Jurkat, Clone E6-1 (cell line): ENCODE data around the gene MRNIP.
A peak's percentile ranks its signal among the peaks of the same experiment; 100 is the strongest.

Experiments used
- DNase-seq: peaks from one replicate; pipeline ENCODE4 v3.0.0-alpha.2; 2011; ENCODE audit warnings: low read depth, low spot score
- H3K4me3 ChIP-seq: 2 replicates; pipeline ENCODE4 v1.5.1; 2011; ENCODE audit warnings: mild to moderate bottlenecking, low read length, control low read depth, moderate library complexity

Gene MRNIP

GRCh38 chr5:179815491-179816249, 42.9 kb downstream of the MRNIP start:
- H3K4me3 ChIP-seq: no peak overlapping the region
- no peak for DNase-seq

GRCh38 chr5:179814090-179814489, 44.5 kb downstream of the MRNIP start:
- no peak for DNase-seq

GRCh38 chr5:179812997-179813607, 45.5 kb downstream of the MRNIP start:
- DNase-seq: no peak
- no peak overlapping the region for H3K4me3 ChIP-seq

More at GRCh38 chr5:179814090-179814489, 44.5 kb downstream of the MRNIP start:
- H3K4me3 ChIP-seq: no peak overlapping the region

GRCh38 chr5:179812135-179812825, 46.3 kb downstream of the MRNIP start:
- no peak for DNase-seq
- no peak overlapping the region for H3K4me3 ChIP-seq

GRCh38 chr5:179806250-179807048, 52.2 kb downstream of the MRNIP start, which contains the start of gene MGAT4B:
TSS of gene MGAT4B (minus strand) at chr5:179806866. CDS start at chr5:179806583, 283 bp downstream.
- peak within 1 kb of the TSS; percentile 68 for H3K4me3 ChIP-seq
- peak; percentile 35 for DNase-seq

- peak overlapping the region; percentile 68 for H3K4me3 ChIP-seq
- DNase-seq: no peak
Measured at GRCh38 chr5:179805529-179806249, 52.9 kb downstream of the MRNIP start.

- DNase-seq: no peak
- peak overlapping the region; percentile 68 for H3K4me3 ChIP-seq
Measured at GRCh38 chr5:179805070-179805528, 53.5 kb downstream of the MRNIP start.

GRCh38 chr5:179804555-179804947, 54.1 kb downstream of the MRNIP start:
- DNase-seq: no peak
- no peak overlapping the region for H3K4me3 ChIP-seq

DNA sequence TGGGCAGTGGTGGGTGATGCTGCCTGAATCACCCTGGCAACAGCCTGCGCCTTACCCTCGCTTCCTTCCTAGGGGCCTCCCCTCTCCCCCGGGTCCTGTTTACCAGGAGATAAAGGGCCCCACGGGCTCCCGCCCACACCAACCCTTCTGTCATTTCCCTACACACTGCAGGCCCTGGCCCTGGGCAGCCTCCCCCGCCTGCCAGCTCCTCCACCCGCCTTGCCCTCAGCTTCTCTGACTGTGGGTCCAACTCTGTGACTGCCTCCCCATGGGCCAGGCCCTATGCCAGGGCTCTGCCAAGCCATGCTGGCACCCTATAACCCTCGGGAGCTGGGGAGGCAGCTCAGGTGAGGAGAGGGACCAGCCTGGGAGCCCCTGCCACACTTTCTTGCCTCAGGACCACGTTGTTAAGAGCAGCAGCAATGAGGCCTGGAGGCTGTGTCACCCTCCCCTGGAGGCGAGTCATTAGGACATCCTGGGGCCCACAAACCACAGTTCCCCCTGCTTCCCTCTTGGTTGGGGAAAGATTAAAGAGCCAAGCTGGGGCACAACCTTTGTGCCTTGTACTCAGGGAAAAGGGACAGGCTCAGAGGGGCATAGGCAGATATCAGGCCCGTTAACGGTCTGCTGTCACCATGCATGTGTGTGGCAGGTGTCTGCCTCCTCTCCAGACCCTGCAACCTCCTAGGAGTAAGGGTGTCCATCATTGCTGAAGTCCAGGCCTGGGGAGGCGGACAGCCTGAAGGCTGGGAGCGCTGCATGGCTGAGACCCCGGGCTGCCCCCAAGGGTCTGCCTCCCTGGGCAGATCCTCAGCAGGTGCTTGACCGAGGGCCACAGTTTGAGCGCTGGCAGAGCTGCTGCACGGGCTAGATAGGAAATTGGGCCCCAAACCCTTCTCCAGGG, 54.7 kb downstream of the MRNIP start:
- H3K4me3 ChIP-seq: no peak overlapping the region
- DNase-seq: peak; percentile 35

- no peak for DNase-seq
- H3K4me3 ChIP-seq: no peak overlapping the region
Measured at GRCh38 chr5:179802950-179803562, 55.6 kb downstream of the MRNIP start.

DNA sequence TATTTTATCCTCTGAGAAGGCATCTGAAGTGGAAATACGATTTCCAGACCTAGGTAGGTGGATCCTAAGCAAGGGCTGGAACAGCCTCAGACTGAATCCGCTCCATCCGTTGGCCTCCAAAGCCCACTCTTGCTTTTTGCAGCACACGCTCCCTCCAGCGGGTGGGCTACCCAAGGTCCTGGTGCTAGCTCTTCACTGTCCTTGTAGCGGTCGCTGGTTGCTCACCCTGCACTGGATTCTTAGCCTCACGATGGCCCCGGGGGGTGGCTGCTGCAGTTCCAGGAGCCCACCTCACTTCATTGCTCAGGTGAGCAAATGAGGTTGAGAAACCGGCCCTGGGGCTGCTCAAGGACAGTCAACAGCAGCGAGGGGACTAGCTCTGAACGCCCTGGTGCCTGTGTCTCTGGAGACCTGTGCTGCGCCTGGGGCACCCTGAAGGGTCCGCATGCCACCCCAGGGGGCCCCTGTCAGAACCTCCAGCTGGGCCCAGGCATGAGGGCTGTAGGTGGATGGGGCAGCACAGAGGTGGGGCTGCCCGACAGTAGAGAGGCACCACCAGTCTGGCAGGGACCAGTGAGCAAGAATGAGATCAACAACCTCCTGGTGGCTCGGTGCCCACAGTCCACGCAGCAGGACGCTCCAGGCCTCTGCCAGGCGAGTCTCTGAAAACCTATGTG, 56.3 kb downstream of the MRNIP start:
- no peak for DNase-seq
- H3K4me3 ChIP-seq: no peak overlapping the region

- H3K4me3 ChIP-seq: no peak overlapping the region
- DNase-seq: peak; percentile 49
Measured at GRCh38 chr5:179801304-179802206, 57.1 kb downstream of the MRNIP start.

- no peak overlapping the region for H3K4me3 ChIP-seq
- no peak for DNase-seq
Measured at GRCh38 chr5:179800696-179801201, 57.9 kb downstream of the MRNIP start.

GRCh38 chr5:179800071-179800695, 58.4 kb downstream of the MRNIP start:
- H3K4me3 ChIP-seq: no peak overlapping the region
- no peak for DNase-seq

DNA sequence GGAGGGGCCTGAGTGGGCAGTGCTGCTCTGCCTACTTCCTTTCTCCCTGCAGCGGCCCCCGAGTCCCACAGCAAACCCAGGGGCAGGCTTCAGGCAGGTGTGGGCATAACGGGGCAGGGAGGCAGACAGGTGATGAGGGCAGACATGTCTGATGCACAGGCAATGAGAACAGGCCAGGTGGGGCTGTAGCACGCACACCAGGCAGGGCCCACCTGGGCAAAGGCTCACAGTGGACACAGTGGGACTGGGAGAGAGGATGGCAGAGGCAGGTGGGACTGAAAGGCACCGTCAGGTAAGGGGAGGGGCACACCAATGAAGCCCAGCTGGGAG, 59.0 kb downstream of the MRNIP start:
- H3K4me3 ChIP-seq: no peak overlapping the region
- DNase-seq: no peak
